Measurements from ENCODE around the gene CFAP92.

The CFAP92 gene

DNA sequence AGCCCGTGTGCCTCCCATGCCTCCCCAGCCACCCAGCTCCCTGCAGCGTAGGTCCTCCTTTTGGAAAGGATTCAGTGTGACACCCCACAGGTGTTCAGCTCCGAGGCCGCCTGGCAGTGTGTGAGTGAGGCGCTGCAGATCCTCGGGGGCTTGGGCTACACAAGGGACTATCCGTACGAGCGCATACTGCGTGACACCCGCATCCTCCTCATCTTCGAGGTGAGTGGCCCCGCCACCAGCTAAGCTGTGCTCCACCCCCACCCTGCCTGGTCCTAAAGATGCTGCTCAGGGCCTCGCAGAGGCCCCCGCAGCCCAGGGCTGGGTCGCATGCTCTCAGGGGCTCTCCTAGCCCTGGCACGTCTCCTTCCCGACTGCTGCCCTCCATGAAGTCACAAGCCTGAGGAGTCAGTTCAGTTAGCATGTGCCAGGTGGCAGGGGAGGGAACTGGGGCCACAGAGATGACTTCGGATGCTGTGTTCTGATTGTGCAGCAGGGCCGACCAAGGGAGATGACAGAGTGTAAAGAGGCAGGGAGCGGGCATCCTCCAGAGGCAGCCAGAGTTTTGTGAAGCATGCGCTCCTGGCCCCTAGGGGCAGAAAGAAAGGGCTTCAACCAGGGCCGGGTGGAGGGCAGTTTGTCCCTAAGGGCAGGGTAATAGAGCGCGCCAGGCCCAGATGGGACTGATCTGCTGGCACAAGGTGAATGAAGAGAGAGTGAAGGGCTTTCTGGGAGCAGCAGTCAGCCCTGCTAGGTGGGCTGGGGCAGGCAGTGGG is 87.7 kb downstream of the CFAP92 start:
- no peak overlapping the region for H3K9ac ChIP-seq (ENCODE audit: insufficient read length, low read depth)
- TF ChIP-seq SUZ12 (IDR thresholded peaks at IDR 0.05; ENCODE audit: extremely low read depth, insufficient read depth, insufficient read length), result no peak
- no peak for TF ChIP-seq ZNF274 (IDR thresholded peaks at IDR 0.05; ENCODE audit: low read depth, low read length)
- no peak for TF ChIP-seq YY1 (IDR thresholded peaks at IDR 0.05; ENCODE audit: insufficient read depth, insufficient read length)
- H3K4me3 ChIP-seq (ENCODE audit: insufficient read length, low read depth), result no peak overlapping the region
- DNase-seq (ENCODE audit: low read depth, low spot score), result no peak
- H3K27me3 ChIP-seq (ENCODE audit: insufficient read depth, insufficient read length), result no peaks in the 10 kb centered on the region
- no peaks in the 10 kb centered on the region for H3K4me1 ChIP-seq (ENCODE audit: insufficient read depth, insufficient read length)
- H3K9me3 ChIP-seq (ENCODE audit: insufficient read depth, low read length), result no peaks in the 10 kb centered on the region
- peaks cover 98% of the 10 kb centered on the region for H3K36me3 ChIP-seq (ENCODE audit: insufficient read depth, insufficient read length, low read length)

DNA sequence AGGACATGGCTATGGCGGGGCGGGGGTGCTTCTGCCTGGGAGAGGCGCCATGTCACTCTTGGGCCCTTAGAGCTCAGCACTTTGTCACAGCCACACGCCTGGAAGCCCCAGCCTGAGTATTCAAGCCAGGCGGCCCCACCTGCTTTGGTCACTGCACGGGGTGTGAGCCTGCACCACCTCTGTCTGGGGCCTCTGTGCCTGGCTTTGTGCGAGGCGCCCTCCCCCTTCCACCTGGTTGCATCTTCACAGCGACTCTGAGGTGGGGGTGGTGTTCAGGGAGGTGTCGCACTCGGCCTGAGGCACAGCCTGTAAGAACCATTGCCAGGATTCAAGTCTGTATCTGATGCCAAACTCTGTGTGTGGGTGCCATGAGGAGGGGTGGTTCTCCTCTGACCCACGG is 90.4 kb downstream of the CFAP92 start:
- no peaks in the 10 kb centered on the region for H3K27me3 ChIP-seq (ENCODE audit: insufficient read depth, insufficient read length)
- H3K36me3 ChIP-seq (ENCODE audit: insufficient read depth, insufficient read length, low read length), result peaks cover 97% of the 10 kb centered on the region
- H3K9ac ChIP-seq (ENCODE audit: insufficient read length, low read depth), result no peak overlapping the region
- TF ChIP-seq SUZ12 (IDR thresholded peaks at IDR 0.05; ENCODE audit: extremely low read depth, insufficient read depth, insufficient read length) (no peak), ZNF274 (IDR thresholded peaks at IDR 0.05; ENCODE audit: low read depth, low read length) (no peak), YY1 (IDR thresholded peaks at IDR 0.05; ENCODE audit: insufficient read depth, insufficient read length) (no peak)
- H3K4me3 ChIP-seq (ENCODE audit: insufficient read length, low read depth), result no peak overlapping the region
- no peak for DNase-seq (ENCODE audit: low read depth, low spot score)
- H3K9me3 ChIP-seq (ENCODE audit: insufficient read depth, low read length), result no peaks in the 10 kb centered on the region
- no peaks in the 10 kb centered on the region for H3K4me1 ChIP-seq (ENCODE audit: insufficient read depth, insufficient read length)

DNA sequence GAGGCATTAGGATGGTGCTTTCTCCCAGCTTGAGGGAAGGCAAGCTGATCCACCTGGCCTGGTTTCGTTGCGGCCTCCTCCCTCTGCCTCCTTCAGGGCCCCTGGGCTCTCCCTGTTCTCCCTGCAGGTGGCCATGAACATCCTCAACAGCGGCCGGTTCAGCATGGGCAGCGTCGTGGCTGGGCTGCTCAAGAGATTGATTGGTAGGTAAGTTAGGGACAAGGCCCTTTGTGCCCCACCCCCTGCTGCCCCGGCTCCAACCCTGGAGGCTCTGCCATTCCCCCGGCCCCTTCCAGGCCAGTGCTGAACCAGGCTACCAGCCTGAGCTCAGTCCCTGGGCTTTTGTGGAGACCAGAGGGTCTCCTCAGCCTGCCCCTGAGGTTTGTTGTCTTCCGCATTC is 91.5 kb downstream of the CFAP92 start:
- Histone ChIP-seq H3K4me1 (ENCODE audit: insufficient read depth, insufficient read length) (no peaks in the 10 kb centered on the region), H3K9ac (ENCODE audit: insufficient read length, low read depth) (no peak overlapping the region), H3K4me3 (ENCODE audit: insufficient read length, low read depth) (no peak overlapping the region), H3K36me3 (ENCODE audit: insufficient read depth, insufficient read length, low read length) (peaks cover 97% of the 10 kb centered on the region), H3K9me3 (ENCODE audit: insufficient read depth, low read length) (no peaks in the 10 kb centered on the region), H3K27me3 (ENCODE audit: insufficient read depth, insufficient read length) (no peaks in the 10 kb centered on the region)
- no peak for TF ChIP-seq YY1 (IDR thresholded peaks at IDR 0.05; ENCODE audit: insufficient read depth, insufficient read length)
- no peak for TF ChIP-seq SUZ12 (IDR thresholded peaks at IDR 0.05; ENCODE audit: extremely low read depth, insufficient read depth, insufficient read length)
- no peak for TF ChIP-seq ZNF274 (IDR thresholded peaks at IDR 0.05; ENCODE audit: low read depth, low read length)
- no peak for DNase-seq (ENCODE audit: low read depth, low spot score)

DNA sequence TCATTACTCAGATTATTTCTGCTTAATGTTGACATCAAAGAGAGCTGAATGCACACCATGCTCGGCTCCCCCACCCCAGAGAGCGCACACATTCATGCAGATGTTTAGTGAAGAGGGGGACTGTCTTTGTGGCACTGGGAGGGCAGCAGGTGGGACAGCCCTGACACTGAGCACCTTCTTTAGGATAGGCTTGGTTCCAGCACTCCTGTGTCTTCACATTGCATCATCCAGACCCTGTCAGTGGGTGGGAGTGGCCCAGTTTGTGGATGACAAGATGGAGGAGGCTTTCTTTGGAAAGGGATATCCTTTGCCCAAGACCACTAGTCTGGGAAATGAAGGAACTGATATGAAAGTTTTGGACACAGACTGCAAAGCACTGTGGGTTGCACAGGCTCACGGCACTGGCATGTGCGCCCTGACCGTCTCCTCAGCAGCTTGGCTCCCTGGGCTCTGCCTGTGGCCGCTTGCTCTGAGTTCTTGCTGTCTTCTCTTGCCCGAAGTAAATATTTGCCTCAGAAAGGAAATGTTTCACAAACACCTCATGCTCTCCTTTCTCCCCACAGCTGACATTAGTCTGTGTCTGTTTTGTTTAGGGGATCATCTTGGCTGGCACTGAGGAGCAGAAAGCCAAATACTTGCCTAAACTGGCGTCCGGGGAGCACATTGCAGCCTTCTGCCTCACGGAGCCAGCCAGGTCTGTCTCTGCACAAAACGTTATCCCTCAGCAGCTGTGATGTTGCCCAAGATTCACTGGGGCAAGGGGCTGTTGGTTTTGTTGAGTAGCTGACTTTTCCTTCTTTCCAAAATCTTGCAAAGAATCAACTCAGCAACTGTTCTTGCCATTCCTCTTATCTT is 97.8 kb downstream of the CFAP92 start:
- DNase-seq (ENCODE audit: low read depth, low spot score), result no peak
- no peaks in the 10 kb centered on the region for H3K9me3 ChIP-seq (ENCODE audit: insufficient read depth, low read length)
- H3K36me3 ChIP-seq (ENCODE audit: insufficient read depth, insufficient read length, low read length), result peaks cover 91% of the 10 kb centered on the region
- TF ChIP-seq ZNF274 (IDR thresholded peaks at IDR 0.05; ENCODE audit: low read depth, low read length), result no peak
- no peak for TF ChIP-seq SUZ12 (IDR thresholded peaks at IDR 0.05; ENCODE audit: extremely low read depth, insufficient read depth, insufficient read length)
- TF ChIP-seq YY1 (IDR thresholded peaks at IDR 0.05; ENCODE audit: insufficient read depth, insufficient read length), result no peak
- H3K4me3 ChIP-seq (ENCODE audit: insufficient read length, low read depth), result no peak overlapping the region
- no peaks in the 10 kb centered on the region for H3K27me3 ChIP-seq (ENCODE audit: insufficient read depth, insufficient read length)
- H3K9ac ChIP-seq (ENCODE audit: insufficient read length, low read depth), result no peak overlapping the region
- no peaks in the 10 kb centered on the region for H3K4me1 ChIP-seq (ENCODE audit: insufficient read depth, insufficient read length)

DNA sequence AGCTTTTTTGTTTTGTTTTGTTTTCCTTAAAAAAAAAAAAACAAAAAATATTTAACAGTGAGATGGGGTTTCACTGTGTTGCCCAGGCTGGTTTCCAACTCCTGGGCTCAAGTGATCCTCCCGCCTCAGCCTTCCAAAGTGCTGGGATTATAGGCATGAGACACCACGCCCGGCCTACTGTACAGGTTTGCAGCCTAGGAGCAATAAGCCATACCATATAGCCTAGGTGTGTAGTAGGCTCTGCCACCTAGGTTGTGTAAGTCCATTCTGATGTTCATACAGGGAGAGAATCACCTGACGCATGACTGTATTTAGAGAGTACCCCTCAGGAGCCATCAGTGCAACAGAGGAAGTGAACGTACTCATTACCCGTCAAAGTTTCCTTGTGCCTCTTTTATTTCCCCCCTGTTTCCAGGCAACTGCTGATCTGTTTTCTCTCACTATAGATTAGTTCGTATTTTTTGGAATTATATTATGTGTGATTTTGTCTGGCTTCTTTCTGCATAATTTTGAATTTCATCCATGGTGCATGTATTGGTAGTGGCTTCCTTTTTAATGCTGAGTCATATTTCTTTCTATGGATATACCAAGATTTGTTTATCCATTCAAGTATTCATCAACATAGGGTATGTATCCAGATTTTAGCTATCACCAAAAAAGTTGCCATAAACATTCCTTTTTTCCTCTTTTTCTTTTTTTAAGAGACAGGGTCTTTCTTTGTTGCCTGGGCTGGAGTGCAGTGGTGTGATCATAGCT is 104.6 kb downstream of the CFAP92 start:
- Histone ChIP-seq H3K4me3 (ENCODE audit: insufficient read length, low read depth) (no peak overlapping the region), H3K36me3 (ENCODE audit: insufficient read depth, insufficient read length, low read length) (peaks cover 74% of the 10 kb centered on the region), H3K27me3 (ENCODE audit: insufficient read depth, insufficient read length) (no peaks in the 10 kb centered on the region), H3K9me3 (ENCODE audit: insufficient read depth, low read length) (no peaks in the 10 kb centered on the region), H3K4me1 (ENCODE audit: insufficient read depth, insufficient read length) (no peaks in the 10 kb centered on the region), H3K9ac (ENCODE audit: insufficient read length, low read depth) (no peak overlapping the region)
- DNase-seq (ENCODE audit: low read depth, low spot score), result no peak
- TF ChIP-seq SUZ12 (IDR thresholded peaks at IDR 0.05; ENCODE audit: extremely low read depth, insufficient read depth, insufficient read length) (no peak), YY1 (IDR thresholded peaks at IDR 0.05; ENCODE audit: insufficient read depth, insufficient read length) (no peak), ZNF274 (IDR thresholded peaks at IDR 0.05; ENCODE audit: low read depth, low read length) (no peak)

DNA sequence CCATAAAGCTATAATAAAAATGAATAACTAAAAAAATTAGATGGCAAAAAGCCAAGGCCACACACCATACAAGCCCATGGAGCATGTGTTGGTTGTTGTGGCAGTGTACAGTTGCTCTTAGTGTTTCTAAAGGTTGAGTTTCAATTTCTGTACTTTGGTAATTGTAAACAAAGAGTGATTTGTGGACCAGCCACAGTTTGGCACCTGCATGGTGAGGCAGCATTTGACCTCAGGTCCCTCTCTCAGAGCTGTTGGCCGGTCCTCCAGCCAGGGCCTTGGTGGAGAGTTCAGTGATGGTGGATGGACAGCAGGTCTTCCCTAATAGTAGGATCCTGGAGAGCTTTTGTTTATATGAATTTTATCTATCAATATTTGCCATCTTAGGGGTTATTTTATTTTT is 108.9 kb downstream of the CFAP92 start:
- TF ChIP-seq ZNF274 (IDR thresholded peaks at IDR 0.05; ENCODE audit: low read depth, low read length) (no peak), YY1 (IDR thresholded peaks at IDR 0.05; ENCODE audit: insufficient read depth, insufficient read length) (no peak), SUZ12 (IDR thresholded peaks at IDR 0.05; ENCODE audit: extremely low read depth, insufficient read depth, insufficient read length) (no peak)
- Histone ChIP-seq H3K4me3 (ENCODE audit: insufficient read length, low read depth) (no peak overlapping the region), H3K9me3 (ENCODE audit: insufficient read depth, low read length) (no peaks in the 10 kb centered on the region), H3K4me1 (ENCODE audit: insufficient read depth, insufficient read length) (peaks cover 4% of the 10 kb centered on the region), H3K9ac (ENCODE audit: insufficient read length, low read depth) (no peak overlapping the region), H3K36me3 (ENCODE audit: insufficient read depth, insufficient read length, low read length) (peaks cover 78% of the 10 kb centered on the region), H3K27me3 (ENCODE audit: insufficient read depth, insufficient read length) (no peaks in the 10 kb centered on the region)
- DNase-seq (ENCODE audit: low read depth, low spot score), result no peak
